ENCODE measurements around the gene CBX1.

GRCh38 chr17:48095611-48096010 lies 5.7 kb downstream of the CBX1 start:
- TF ChIP-seq EZH2 (IDR thresholded peaks at IDR 0.05; ENCODE audit: low read length) = no peak
- no peak for TF ChIP-seq CTCF (optimal IDR thresholded peaks at IDR 0.05 in 1 of 3, IDR thresholded peaks at IDR 0.05 in 1 of 3, conservative IDR thresholded peaks at IDR 0.05 in 1 of 3; ENCODE audit: extremely low read depth in 1 of 3, insufficient read depth in 2 of 3, low read length in 3 of 3)
